DND-41 (cell line): Measurements from ENCODE around the gene EPHX1.

Experiments used
- EZH2 ChIP-seq: IDR thresholded peaks from 3 replicates; pipeline ENCODE4 v1.6.1; 2012; ENCODE audit warnings: borderline replicate concordance, low read depth, mild to moderate bottlenecking, moderate library complexity, low read length, inconsistent platforms; ENCODE audit not compliant: severe bottlenecking
- TF ChIP-seq, protein P1 (sequence below): IDR thresholded peaks from 2 replicates; pipeline ENCODE4 v1.5.1; 2012; ENCODE audit warnings: borderline replicate concordance, low read length, moderate library complexity, mild to moderate bottlenecking; ENCODE audit not compliant: poor library complexity, severe bottlenecking; ENCODE audit errors: extremely low read depth

DNA sequence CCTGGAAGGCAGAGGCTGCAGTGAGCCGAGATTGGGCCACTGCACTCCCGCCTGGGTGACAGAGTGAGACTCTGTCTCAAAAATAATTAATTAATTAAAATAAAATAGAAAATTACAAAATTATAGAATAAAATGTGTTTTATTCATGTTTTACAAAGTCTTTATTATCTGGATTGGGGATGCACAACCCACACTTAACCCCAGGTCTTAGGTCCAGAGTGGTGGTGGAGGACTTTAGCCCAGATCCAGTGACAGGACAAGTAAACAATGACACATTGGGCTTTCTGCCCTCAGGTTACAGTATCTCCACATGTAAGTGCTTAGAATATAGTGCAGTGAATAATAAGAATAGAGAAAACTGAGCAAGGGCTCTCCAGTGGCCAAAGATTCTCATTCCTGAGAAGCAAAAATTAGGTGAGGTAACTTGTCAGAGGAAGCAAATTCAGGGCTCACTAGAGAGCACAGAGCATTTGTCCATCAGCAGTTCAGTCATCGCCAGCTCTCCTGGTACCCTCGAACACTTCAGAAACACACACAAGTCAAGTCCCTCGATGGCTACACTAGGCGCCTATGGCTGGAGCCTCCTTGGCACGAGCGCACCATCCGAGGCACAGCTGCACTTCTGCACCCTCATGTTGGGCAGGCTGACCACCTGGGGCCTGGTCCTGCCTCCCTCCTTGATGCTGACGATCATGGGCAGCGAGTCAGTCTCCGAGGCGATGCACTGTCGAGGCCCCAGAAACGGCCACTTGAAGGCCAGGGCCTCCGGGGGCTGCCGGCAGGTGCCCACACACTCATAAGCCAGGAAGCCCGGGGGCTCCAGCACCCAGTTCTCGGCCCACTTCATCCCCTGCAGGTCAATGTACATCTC is 76.5 kb downstream of the EPHX1 start:
- TF ChIP-seq, protein P1, sequence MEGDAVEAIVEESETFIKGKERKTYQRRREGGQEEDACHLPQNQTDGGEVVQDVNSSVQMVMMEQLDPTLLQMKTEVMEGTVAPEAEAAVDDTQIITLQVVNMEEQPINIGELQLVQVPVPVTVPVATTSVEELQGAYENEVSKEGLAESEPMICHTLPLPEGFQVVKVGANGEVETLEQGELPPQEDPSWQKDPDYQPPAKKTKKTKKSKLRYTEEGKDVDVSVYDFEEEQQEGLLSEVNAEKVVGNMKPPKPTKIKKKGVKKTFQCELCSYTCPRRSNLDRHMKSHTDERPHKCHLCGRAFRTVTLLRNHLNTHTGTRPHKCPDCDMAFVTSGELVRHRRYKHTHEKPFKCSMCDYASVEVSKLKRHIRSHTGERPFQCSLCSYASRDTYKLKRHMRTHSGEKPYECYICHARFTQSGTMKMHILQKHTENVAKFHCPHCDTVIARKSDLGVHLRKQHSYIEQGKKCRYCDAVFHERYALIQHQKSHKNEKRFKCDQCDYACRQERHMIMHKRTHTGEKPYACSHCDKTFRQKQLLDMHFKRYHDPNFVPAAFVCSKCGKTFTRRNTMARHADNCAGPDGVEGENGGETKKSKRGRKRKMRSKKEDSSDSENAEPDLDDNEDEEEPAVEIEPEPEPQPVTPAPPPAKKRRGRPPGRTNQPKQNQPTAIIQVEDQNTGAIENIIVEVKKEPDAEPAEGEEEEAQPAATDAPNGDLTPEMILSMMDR = no peak
- TF ChIP-seq EZH2 = no peak
